Measurements from ENCODE around the gene IL17B. TPM values are rescaled to one million over a fixed set of nuclear protein-coding genes. Genes with fewer than 3 reads are reported as not detected.
"Not testable (repeated sequence)": the region's sequence is repeated elsewhere in the genome, so short reads cannot be mapped to it uniquely, and the experiment has no call there.

The IL17B gene
- total RNA-seq, 1 donor from 2014 or later = not detected

DNA sequence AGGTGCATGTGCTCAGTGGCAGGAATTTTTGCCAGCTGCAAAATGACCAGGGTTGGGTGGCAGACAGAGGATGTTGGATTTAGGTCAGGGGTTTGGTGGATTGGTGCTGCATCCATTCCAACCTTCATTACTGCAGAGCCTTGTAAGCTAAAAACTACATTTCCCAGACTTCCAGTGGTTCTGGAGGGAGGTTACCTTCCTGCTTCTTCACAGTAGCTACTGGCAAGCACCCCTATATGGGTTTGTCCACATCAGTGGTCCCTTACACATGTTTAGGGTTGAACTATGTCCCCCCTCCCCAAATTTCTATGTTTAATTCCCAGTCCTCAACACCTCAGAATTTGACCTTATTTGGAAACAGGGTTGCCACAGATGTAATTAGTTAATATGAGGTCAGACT, 20.7 kb upstream of the IL17B start:
- no peak overlapping the region for H3K4me3 ChIP-seq (ENCODE audit: low read depth, low read length)
- no peak for DNase-seq (ENCODE audit: low read depth)

DNA sequence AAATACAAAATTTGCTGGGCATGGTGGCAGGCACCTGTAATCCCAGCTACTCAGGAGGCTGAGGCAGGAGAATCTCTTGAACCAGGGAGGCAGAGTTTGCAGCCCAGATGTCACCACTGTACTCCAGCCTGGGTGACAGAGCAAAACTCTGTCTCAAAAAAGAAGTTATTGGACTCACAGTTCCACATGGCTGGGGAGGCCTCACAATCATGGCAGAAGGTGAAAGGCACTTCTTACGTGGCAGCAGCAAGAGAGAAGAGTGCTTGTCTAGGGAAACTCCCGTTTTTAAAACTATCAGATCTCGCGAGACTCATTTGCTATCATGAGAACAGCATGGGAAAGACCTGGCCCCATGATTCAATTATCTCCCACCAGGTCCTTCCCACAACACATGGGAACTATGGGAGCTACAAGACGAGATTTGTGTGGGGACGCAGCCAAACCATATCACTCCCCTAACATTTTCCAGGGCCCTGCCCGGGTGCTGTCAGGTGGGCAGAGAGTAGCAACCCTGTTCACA, 19.7 kb upstream of the IL17B start:
- H3K4me3 ChIP-seq (ENCODE audit: low read depth, low read length); H3K27me3 ChIP-seq (ENCODE audit: control insufficient read depth, insufficient read depth, low read length); DNase-seq (ENCODE audit: low read depth); H3K36me3 ChIP-seq (ENCODE audit: control insufficient read depth, insufficient read depth, low read length): not testable (repeated sequence)

More for the DNA sequence above, 20.7 kb upstream of the IL17B start:
- Histone ChIP-seq H3K36me3 (ENCODE audit: control insufficient read depth, insufficient read depth, low read length) (no peaks in the 10 kb centered on the region), H3K27me3 (ENCODE audit: control insufficient read depth, insufficient read depth, low read length) (no peaks in the 10 kb centered on the region)
- TF ChIP-seq, protein P1, sequence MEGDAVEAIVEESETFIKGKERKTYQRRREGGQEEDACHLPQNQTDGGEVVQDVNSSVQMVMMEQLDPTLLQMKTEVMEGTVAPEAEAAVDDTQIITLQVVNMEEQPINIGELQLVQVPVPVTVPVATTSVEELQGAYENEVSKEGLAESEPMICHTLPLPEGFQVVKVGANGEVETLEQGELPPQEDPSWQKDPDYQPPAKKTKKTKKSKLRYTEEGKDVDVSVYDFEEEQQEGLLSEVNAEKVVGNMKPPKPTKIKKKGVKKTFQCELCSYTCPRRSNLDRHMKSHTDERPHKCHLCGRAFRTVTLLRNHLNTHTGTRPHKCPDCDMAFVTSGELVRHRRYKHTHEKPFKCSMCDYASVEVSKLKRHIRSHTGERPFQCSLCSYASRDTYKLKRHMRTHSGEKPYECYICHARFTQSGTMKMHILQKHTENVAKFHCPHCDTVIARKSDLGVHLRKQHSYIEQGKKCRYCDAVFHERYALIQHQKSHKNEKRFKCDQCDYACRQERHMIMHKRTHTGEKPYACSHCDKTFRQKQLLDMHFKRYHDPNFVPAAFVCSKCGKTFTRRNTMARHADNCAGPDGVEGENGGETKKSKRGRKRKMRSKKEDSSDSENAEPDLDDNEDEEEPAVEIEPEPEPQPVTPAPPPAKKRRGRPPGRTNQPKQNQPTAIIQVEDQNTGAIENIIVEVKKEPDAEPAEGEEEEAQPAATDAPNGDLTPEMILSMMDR (IDR thresholded peaks at IDR 0.05; ENCODE audit: insufficient read depth, low read length, poor library complexity, severe bottlenecking) = no peak

DNA sequence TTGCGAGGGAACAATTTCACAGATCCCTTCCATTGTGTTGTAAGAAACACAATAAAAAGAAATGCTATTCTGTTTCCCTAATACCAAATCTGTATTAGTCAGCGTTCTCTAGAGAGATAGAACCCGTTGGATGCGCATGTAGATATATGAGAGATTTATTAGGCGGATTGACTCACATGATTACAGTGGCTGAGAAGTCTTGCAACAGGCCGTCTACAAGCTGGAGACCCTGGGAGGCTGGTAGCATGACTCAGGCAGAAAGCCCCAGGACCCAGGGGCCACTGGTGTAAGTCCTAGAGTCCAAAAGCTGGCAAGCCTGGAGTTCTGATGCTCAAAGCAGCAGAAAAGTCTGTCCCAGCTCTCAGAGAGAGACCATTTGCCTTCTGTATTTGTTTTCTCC, 18.4 kb upstream of the IL17B start:
- TF ChIP-seq, protein P1 (IDR thresholded peaks at IDR 0.05; ENCODE audit: insufficient read depth, low read length, poor library complexity, severe bottlenecking) = no peak
- H3K36me3 ChIP-seq (ENCODE audit: control insufficient read depth, insufficient read depth, low read length) = no peaks in the 10 kb centered on the region
- H3K27me3 ChIP-seq (ENCODE audit: control insufficient read depth, insufficient read depth, low read length) = no peaks in the 10 kb centered on the region
- DNase-seq (ENCODE audit: low read depth) = no peak
- H3K4me3 ChIP-seq (ENCODE audit: low read depth, low read length) = no peak overlapping the region

DNA sequence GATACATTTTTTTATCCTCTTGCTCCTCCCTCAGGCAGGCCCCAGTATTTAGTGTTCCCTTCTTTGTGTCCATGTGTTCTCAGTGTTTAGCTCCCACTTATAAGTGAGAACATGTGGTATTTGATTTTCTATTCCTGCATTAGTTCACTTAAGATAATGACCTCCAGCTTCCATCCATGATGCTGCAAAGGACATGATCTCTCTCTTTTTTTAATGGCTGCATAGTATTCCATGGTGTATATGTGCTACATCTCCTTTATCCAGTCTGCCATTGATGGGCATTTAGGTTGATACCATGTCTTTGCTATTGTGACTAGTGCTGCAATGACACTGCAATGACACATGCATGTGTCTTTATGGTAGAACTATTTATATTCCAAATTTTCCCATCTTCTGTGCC, 15.9 kb upstream of the IL17B start:
- not testable (repeated sequence) for H3K36me3 ChIP-seq (ENCODE audit: control insufficient read depth, insufficient read depth, low read length); H3K4me3 ChIP-seq (ENCODE audit: low read depth, low read length); DNase-seq (ENCODE audit: low read depth)

DNA sequence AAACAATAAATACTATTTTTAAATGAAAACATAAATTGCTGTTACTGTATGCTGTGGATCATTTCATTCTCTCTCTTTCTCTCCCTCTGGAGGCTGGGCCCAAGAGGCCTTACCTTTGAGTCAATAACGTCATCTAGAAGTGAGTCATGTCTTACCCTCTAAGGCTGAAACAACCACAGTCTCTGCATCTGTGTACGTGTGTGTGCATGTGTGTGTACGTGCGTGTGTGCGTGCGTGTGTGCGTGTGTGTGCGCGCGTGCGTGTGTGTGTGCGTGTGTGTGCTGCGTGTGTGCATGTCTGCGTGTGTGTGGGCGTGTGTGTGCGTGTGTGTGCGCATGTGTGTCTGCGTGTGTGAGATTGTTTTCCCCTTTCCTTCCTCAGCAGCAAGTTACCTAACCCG, 13.6 kb upstream of the IL17B start:
- no peak for DNase-seq (ENCODE audit: low read depth)
- Histone ChIP-seq H3K27me3 (ENCODE audit: control insufficient read depth, insufficient read depth, low read length) (no peaks in the 10 kb centered on the region), H3K4me3 (ENCODE audit: low read depth, low read length) (no peak overlapping the region), H3K36me3 (ENCODE audit: control insufficient read depth, insufficient read depth, low read length) (no peaks in the 10 kb centered on the region)
- TF ChIP-seq, protein P1 (IDR thresholded peaks at IDR 0.05; ENCODE audit: insufficient read depth, low read length, poor library complexity, severe bottlenecking) = no peak

More for the DNA sequence above, 15.9 kb upstream of the IL17B start:
- not testable (repeated sequence) for H3K27me3 ChIP-seq (ENCODE audit: control insufficient read depth, insufficient read depth, low read length)

DNA sequence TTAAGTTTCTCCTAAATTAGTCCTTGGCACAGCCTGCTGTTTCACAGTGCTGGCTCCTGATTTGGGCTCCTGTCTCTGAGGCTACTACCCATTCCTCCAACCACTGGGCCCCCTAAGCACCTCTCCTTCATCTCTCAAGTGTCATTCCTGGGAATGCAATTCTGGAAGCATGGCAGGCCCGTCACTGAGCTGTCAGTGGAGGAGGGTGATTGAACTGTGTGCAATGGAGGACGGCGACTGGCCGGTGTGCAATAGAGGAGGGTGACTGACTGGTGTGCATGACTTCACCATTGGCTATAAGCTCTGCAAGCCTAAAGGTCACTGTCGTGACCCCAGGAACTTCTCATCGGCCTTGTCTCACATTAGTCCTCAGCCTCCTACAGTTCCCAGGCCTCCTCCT, 12.4 kb upstream of the IL17B start:
- Histone ChIP-seq H3K36me3 (ENCODE audit: control insufficient read depth, insufficient read depth, low read length) (no peaks in the 10 kb centered on the region), H3K4me3 (ENCODE audit: low read depth, low read length) (no peak overlapping the region), H3K27me3 (ENCODE audit: control insufficient read depth, insufficient read depth, low read length) (no peaks in the 10 kb centered on the region)
- TF ChIP-seq, protein P1 (IDR thresholded peaks at IDR 0.05; ENCODE audit: insufficient read depth, low read length, poor library complexity, severe bottlenecking) = no peak
- no peak for DNase-seq (ENCODE audit: low read depth)

DNA sequence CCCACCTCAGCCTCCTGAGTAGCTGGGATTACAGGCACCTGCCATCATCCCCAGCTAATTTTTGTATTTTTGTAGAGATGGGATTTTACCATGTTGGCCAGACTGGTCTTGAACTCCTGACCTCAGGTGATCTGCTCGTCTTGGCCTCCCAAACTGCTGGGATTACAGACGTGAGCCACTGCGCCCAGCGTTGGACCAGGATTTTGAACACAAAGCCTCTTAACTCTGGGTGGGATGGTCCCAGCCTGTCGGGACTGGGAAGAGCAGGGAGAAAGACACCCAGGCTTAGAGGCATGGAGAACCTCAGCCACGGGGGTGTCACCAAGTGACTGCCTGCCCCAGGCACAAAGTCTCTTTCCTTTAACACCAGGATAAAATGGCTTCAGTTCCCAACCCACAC, 12.0 kb upstream of the IL17B start:
- not testable (repeated sequence) for H3K36me3 ChIP-seq (ENCODE audit: control insufficient read depth, insufficient read depth, low read length); DNase-seq (ENCODE audit: low read depth); H3K27me3 ChIP-seq (ENCODE audit: control insufficient read depth, insufficient read depth, low read length); H3K4me3 ChIP-seq (ENCODE audit: low read depth, low read length)

Measured in kidney epithelial cell (primary cell).